GM12801 (cell line): Measurements from ENCODE around the gene LIPC.

Experiments
- CTCF ChIP-seq: IDR thresholded peaks from one replicate; pipeline ENCODE4 v1.5.1; 2011; ENCODE audit warnings: control low read depth; ENCODE audit not compliant: insufficient read length; ENCODE audit errors: extremely low read depth

Gene LIPC

GRCh38 chr15:58490086-58490887 is 58.5 kb downstream of the LIPC start:
- no peak for TF ChIP-seq CTCF

DNA sequence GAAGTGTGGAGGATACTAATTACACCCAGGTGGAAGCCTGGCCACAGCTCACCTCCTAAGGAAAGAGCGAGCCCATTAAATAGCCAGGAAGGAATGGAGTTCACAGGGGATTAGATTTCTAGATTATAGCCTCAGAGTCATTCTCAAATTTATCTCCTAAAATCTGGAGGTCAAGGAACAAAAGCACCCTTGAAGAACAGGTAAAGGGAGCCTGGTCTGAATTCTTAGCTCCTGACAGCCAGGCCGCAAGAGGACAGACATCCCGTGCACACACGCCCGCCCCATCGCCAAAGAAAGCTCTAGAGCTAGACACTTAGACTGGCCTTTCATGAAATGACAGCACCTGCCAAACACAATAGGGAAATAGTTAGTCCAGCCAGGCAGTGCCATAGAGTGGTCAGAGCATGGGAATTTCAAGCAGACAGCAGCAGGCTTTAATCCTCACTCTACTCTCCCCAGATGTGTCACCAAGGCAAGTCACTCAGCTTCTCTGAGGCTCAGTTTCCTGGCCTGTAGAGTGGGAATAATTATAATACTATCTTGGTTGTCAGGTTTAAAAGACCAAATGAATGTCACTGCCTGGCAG is 59.2 kb downstream of the LIPC start:
- TF ChIP-seq CTCF, result no peak

- no peak for TF ChIP-seq CTCF
These were observed 59.9 kb downstream of the LIPC start for GRCh38 chr15:58491499-58492202.

GRCh38 chr15:58492661-58493397 is 61.0 kb downstream of the LIPC start:
- TF ChIP-seq CTCF, result no peak

- TF ChIP-seq CTCF, result no peak
These were observed 62.8 kb downstream of the LIPC start for GRCh38 chr15:58494567-58494966.

GRCh38 chr15:58495891-58496408 is 64.2 kb downstream of the LIPC start:
- TF ChIP-seq CTCF, result no peak
